ENCODE data around the gene SGIP1.

DNA sequence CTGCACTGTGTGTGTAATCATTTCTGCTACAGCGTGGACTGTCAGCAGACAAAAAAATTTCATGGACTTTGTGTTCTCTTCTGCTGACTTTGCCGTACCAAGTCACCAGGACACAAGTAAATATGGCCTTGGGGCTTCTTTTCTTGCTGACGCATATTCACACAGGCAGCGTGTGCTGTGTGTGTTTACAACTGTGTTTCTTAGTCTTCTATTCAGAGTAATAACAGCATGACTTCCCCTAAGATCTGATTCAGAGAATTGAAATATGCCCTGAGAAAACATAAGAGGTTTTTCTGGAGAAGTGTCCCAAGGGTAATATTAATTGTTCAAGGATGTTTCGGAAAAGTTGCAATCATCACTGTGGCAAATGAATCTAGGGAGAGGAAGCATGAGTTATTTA lies 171.2 kb downstream of the SGIP1 start:
- TF ChIP-seq CTCF (IDR thresholded peaks at IDR 0.05) = no peak
- TF ChIP-seq ZFX (IDR thresholded peaks at IDR 0.05; ENCODE audit: borderline replicate concordance) = no peak

Data from 22Rv1 (cell line).